Activated effector memory CD4-positive, alpha-beta T cell treated with anti-CD3 and anti-CD28 coated beads, Interleukin-2, amount 50 U/mL, for 16 hours (primary cell): ENCODE measurements around the gene DYNAP.

Source experiments
- DNase-seq: peaks from one replicate; pipeline ENCODE4 v3.0.0-alpha.2; 2020

Gene DYNAP

DNA sequence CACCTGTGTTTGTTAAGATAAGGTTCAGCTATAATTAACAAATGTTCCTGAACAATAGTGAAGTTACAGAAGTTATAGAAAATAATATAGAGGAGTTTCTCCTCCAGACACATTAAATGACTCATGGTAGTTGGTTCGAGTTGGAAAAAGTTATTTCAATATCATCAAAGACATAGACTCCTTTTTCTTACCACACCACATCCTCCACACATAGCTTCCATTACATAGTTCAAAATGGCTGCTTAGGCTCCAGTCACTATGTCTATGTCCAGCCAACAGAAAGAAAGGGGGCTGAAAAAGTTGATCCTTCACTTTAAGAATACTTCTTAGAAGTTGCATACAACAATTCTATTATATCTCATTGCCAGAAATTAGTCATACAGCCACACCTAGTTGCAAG is 50.7 kb downstream of the DYNAP start:
- no peak for DNase-seq

DNA sequence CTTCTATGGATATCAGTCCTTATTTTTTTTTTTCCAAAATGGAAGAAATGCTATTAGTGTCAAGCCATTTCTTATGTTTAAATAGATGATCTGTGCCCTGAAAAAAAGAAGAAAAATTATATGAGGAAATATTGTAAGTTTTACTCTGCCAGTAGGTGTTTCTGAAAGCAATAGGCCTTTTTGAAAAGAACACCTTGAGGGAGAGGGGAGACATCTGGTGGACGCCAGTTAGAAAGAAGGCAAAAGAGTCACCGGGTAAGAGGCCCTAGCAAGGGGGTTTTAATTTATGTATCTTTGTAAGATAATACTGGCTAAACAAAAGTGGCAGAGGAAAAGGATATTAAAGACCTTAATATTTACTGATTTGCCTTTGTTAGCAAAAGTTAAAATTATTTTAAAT is 56.1 kb downstream of the DYNAP start:
- no peak for DNase-seq
